ENCODE measurements around the gene NOS1. TPM values are rescaled to one million over a fixed set of nuclear protein-coding genes. Genes with fewer than 3 reads are reported as not detected.

The NOS1 gene
- total and polyA plus RNA-seq, 2 of the 8 experiments (the other 6 are each of a cell fraction or from before 2014, with no cell fraction given), result 1.5 to 2.0 TPM

- POLR2A ChIA-PET (ENCODE audit: partially characterized antibody), result no interaction called here
- Histone ChIP-seq H3K79me2 (ENCODE audit: control insufficient read depth in 1 of 2, insufficient read depth in 2 of 2, low read length in 2 of 2) (peaks cover 7 to 10% of the 10 kb centered on the region in 2 experiments; a peak in 3 of 4 replicates), H2BK120ac (replicated peaks; ENCODE audit: low read depth, low read length) (no peak overlapping the region), H3K56ac (replicated peaks; ENCODE audit: insufficient read length, low read depth, low read length) (no peak overlapping the region), H2BK12ac (ENCODE audit: low read depth, low read length) (no peak overlapping the region), H4K5ac (ENCODE audit: insufficient read length, low read depth, low read length) (no peak overlapping the region), H3K4ac (replicated peaks; ENCODE audit: insufficient read length, low read depth, low read length) (no peak overlapping the region), H4K91ac (replicated peaks; ENCODE audit: insufficient read length, low read length) (no peak overlapping the region), H3K79me1 (ENCODE audit: low read depth, low read length) (peaks cover 7% of the 10 kb centered on the region), H3K4me3 (ENCODE audit: extremely low read depth in 1 of 4, insufficient read depth in 2 of 4, low read depth in 3 of 4, low read length in 4 of 4) (no peak overlapping the region), H3K18ac (ENCODE audit: extremely low read depth, low read length) (no peak overlapping the region), H3K27ac (ENCODE audit: low read depth, low read length) (no peak overlapping the region), H3K4me1 (replicated peaks in 1 of 4; ENCODE audit: control insufficient read depth in 3 of 4, insufficient read depth in 4 of 4, low read length in 3 of 4) (peaks cover 2 to 5% (median 4%) of the 10 kb centered on the region in 4 experiments; a peak in 5 of 7 replicates), H3K4me2 (ENCODE audit: insufficient read depth in 1 of 2, low read depth in 2 of 2, low read length in 2 of 2) (no peak overlapping the region), H3K9me3 (ENCODE audit: insufficient read depth in 2 of 2, low read depth in 1 of 2, low read length in 1 of 2) (no peaks in the 10 kb centered on the region), H2BK20ac (ENCODE audit: low read length) (no peak overlapping the region), H2BK5ac (ENCODE audit: low read depth, low read length) (no peak overlapping the region), H4K8ac (ENCODE audit: extremely low read depth, insufficient read depth, low read length) (no peak overlapping the region), H2BK15ac (ENCODE audit: low read length) (no peak overlapping the region), H3K36me3 (ENCODE audit: control insufficient read depth in 2 of 4, insufficient read depth in 4 of 4, low read length in 3 of 4) (no peaks in the 10 kb centered on the region), H3K14ac (ENCODE audit: insufficient read length) (no peak overlapping the region), H3K9ac (replicated peaks in 1 of 4; ENCODE audit: extremely low read depth in 1 of 4, low read depth in 3 of 4, low read length in 3 of 4) (no peak overlapping the region), H2AK5ac (ENCODE audit: low read depth, low read length) (no peak overlapping the region), H2AFZ (ENCODE audit: low read length) (no peak overlapping the region), H3K23me2 (ENCODE audit: low read depth, low read length) (peaks cover 11% of the 10 kb centered on the region; the same call in 1 of the 2 replicates), H4K20me1 (replicated peaks in 1 of 2; ENCODE audit: control insufficient read depth in 1 of 2, insufficient read depth in 2 of 2, low read length in 2 of 2) (peaks cover 0 to 7% of the 10 kb centered on the region in 2 experiments), H3K23ac (ENCODE audit: insufficient read length) (no peak overlapping the region), H3K27me3 (replicated peaks in 1 of 4; ENCODE audit: control insufficient read depth in 3 of 4, extremely low read depth in 1 of 4, insufficient read depth in 3 of 4, low read length in 3 of 4) (peaks cover 0 to 2% (median 0%) of the 10 kb centered on the region in 4 experiments; a peak in 1 of 7 replicates)
- FAIRE-seq, result no peak
- no peak for DNase-seq (ENCODE audit: low read depth in 1 of 2, low spot score in 2 of 2)
- CTCF ChIA-PET (ENCODE audit: partially characterized antibody), result no interaction called here
- 96% methylated on average over 3 of the region's 3 CpGs; no CpG with 5 or more reads in 1 of the 2 experiments for WGBS, 2 experiments (ENCODE audit: extremely low coverage in 1 of 2, insufficient coverage in 1 of 2, insufficient read length in 1 of 2, insufficient replicate concordance in 2 of 2, low coverage in 1 of 2, low lambda C conversion rate in 2 of 2, missing lambda C conversion rate in 1 of 2)
- no peak for TF ChIP-seq SIX5 (IDR thresholded peaks at IDR 0.05; ENCODE audit: low read depth, low read length)
- TF ChIP-seq CTBP2 (IDR thresholded peaks at IDR 0.05; ENCODE audit: borderline replicate concordance, insufficient read depth, insufficient read length, low read length), result no peak
- TF ChIP-seq YY1 (IDR thresholded peaks at IDR 0.05; ENCODE audit: low read depth, low read length), result no peak
Measured at GRCh38 chr12:117193903-117194302, 167.5 kb downstream of the NOS1 start.

All from H1 (cell line).